Stimulated activated CD8-positive, alpha-beta memory T cell treated with anti-CD3 and anti-CD28 coated beads, Interleukin-2, amount 100 ng/mL, for 1 hour (primary cell): ENCODE results near the gene ZDHHC6.
A peak's percentile ranks its signal among the peaks of the same experiment; 100 is the strongest.
"Not testable (repeated sequence)": the region's sequence is repeated elsewhere in the genome, so short reads cannot be mapped to it uniquely, and the experiment has no call there.

Experiments
- DNase-seq, 2 donors: peaks; one replicate each; pipeline ENCODE4 v3.0.0-alpha.2; 2020; ENCODE audit warnings: low read depth in 2 of 2

ZDHHC6 gene, protein sequence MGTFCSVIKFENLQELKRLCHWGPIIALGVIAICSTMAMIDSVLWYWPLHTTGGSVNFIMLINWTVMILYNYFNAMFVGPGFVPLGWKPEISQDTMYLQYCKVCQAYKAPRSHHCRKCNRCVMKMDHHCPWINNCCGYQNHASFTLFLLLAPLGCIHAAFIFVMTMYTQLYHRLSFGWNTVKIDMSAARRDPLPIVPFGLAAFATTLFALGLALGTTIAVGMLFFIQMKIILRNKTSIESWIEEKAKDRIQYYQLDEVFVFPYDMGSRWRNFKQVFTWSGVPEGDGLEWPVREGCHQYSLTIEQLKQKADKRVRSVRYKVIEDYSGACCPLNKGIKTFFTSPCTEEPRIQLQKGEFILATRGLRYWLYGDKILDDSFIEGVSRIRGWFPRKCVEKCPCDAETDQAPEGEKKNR

DNA sequence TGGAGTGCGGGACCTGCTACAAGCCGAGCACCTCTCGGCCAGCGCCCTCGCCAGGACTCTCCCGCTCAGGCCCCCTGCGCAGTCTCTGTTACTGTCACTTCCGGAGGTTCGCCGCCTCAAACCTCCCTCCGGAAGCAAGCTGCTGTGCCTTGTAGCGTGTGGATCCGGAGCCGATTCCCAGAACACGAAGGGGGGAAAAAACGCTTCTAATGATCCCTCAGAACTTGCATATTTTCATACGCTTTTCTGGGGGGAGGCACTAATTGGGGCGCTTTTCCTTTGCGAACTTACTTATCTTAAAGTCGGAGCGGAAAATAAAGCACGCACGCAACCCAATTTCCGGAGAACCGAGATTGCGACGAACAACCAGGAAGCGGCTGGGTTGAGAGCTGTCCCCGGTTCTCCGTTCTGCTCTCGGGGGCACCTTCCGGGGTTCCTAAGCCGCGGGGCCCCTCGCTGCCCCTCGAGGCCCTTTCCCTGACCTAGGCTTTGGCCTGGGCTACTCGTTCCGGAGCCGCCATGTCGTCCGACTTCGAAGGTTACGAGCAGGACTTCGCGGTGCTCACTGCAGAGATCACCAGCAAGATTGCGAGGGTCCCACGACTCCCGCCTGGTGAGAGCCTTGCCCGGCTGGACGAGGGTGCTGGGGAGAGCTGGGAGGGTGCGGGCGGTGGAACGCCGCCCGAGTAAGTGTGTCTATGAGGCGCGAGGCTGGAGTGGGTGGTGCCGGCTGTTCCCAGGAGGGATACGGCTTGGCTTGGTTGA, at the start of gene ZDHHC6, which contains the start of gene VTI1A:
Gene ZDHHC6 (minus strand): TSS at position 60 of the 765 bp plus-strand sequence. CDS start 1,478 bp downstream, outside the sequence.
Gene VTI1A (plus strand): TSS at position 361 of the 765 bp plus-strand sequence. CDS start 159 bp downstream, at position 520.
- peak; percentile 63 to 69 for DNase-seq

DNA sequence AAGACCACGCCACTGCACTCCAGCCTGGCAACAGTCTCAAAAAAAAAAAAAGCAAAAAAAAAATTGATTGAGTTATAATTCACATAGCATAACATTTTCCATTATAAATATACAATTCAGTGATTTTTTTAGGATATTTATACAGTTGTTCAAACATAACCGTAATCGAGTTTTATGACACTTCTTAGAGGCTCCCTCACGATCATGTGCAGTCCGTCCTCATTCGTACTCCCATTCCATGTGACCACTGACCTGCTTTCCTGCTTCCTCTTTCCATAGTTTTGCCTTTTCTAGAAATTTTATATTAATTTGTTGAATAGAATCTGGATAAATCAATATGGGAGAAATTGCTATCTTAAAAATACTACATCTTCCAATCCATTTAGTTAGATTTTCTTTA, 46.0 kb upstream of the ZDHHC6 start:
- no peak for DNase-seq

DNA sequence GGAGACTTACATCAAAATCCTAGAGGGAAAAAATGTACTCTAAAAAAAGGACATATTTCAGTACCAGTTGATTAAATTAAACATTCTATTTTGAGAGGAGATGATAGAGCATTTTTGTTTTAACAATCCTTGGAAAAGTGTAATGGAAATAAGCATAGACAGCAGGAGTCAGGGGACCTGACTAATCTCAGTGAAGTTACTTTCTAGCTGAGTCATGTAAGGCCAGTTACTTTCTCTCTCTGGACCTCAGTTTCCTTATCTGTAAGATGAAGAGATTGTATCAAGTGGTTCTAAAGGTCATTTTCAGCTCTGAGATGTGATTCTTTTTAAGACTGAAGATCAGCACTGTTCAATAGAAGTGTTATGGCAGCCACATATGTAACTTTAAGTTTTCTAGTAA, 44.4 kb upstream of the ZDHHC6 start:
- DNase-seq, result no peak

DNA sequence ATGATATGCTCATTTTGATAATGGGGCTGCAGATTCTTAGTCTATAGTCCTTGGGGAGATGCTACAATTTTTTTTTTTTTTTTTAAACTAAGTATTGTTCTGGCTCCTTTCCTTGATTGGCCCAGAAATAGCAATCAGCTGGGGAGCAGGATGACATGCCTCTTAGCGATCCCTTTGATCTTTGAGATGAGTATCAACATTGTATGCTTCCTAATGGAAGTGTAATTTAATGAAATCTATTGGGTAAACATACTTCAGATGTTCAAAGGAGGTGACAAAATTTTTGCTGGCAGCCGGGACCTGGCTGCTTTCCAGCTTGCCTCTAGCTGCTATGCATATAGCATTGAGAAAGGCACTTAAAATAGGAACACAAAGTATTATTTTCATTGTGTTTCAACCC, 43.8 kb upstream of the ZDHHC6 start:
- DNase-seq, result no peak

DNA sequence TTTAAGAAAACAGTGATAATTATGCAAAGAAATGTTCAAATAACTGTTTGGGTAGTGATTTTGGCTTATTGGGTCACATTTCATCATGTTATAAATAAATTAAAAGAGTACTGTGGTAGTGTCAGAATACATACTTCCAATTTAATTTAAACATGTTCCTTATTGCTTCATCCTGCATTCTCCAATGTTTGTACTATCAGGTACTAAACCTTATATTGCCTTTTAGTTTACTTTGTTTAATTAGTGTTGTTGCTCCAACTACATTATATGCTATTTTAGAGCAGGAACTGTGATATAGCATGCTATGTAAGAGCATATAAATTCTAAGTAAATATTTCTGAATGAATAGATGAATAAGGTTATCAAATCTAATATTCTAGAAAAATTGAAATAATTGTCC, 41.2 kb upstream of the ZDHHC6 start:
- no peak for DNase-seq

DNA sequence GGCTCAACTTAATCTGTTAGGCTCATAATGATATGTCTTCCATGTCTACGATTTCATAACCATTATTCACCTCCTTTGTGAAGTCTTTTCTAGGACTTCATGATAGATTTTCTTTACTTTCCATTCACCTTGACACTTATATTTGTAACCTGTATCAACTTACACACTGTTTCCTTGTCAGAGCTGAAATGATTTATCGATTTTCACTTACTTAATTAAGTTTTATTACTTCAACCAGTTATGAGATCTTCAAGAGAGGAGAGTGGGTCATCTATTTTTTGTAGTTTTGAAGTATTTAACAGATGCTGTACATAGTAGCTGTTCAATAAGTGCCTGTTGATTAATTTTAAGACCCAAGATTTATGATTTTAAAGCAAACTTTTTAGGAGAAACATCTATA, 37.7 kb upstream of the ZDHHC6 start:
- DNase-seq, result no peak

DNA sequence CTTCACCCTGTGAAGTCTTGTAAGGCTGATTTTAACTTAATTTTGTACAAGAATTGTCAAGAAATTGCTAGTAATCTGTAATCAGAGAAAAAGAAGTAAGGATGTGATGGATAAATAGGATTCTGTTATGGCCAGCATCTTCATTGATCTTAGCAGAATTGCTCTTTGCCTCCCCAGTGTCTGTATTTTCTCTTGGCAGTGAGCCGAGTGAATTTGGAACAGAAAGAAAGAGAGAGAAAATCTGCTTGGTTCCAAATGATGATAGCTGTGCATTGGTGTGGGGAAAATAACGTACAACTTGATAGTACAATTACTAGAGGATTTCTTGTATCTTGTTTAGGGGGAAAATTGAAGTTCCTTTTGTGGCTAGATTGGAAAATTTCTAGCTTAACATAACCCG, 34.9 kb upstream of the ZDHHC6 start:
- no peak for DNase-seq

DNA sequence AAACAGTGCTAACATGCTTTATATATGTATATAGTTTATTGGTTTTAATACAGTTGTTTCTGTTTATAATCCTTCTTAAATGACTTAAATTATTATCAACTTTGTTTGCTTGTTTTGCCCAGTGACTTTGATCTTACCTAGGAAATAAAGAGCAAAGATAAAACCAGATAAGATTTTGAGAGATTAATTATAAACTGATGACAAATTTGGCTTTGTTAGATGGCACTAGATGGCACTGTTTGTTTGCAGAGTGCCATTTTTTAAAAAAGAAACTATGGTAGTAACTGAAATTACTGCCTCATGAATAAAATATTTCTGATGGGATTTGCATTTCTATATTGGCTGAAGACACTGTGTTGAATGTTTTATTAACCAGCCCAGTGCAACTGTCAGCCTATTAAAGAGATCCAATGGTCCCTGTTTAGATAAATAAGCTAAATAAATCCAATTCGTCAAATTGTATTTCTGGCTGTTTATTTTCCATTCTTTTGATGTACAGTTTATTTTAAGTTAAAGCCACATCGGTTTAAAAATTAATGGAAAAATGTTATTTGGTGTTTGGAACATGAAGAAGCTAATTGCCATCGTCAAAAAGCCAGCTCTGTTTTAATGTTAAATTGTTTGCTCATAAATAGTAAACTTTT, 29.0 kb upstream of the ZDHHC6 start:
- no peak for DNase-seq

DNA sequence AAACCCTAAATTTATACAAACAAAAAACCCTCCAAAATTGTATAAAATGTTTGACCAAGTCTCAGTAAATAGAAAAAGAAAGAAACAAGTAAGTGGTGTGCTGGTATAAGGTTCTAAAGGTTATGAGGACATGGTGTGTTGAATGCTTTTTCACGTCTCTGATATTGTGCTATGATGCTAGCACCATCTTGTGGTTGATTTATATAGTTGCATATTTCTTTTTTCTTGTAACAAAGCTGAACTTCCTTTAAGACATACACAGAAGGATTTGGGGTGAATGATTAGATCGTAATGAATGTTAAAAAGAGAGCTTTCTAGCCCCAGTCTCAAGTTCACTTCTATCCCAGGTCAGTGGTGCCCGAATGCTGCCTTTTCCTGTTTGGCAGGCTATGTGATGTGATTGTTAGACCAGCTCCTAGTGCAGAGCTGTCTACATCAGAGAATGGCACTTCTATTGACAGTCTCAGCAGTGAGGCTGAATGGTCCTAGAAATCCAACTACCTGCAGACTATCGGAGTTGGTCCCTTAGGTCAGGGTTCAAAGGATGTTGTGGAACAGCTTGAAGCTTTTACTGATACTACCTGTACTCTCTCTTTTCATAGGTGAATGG, 25.3 kb upstream of the ZDHHC6 start:
- DNase-seq, result no peak

DNA sequence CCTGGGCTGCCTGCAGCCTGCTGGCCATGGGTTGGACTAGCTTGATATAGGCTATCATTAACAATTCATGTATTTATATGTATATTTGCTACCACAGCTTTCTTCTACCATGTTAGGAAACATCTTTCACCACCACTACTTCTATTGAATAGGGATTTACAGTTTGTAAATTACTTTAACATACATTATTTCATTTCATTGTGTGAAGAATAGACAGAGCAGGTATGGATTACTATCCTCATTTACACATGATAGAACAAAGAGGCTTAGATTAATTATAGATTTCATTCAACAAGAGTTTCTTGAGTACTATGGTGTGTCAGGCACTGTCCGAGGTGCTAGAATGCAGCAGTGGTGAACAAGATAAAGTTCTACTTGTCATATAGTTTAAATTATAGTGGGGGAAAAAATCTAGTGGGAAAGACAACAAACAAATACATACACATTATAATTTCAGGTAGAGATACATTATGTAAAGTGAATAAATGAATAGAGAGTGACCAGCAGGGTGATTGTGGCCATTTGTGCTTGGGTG, 20.9 kb upstream of the ZDHHC6 start:
- DNase-seq, result no peak

DNA sequence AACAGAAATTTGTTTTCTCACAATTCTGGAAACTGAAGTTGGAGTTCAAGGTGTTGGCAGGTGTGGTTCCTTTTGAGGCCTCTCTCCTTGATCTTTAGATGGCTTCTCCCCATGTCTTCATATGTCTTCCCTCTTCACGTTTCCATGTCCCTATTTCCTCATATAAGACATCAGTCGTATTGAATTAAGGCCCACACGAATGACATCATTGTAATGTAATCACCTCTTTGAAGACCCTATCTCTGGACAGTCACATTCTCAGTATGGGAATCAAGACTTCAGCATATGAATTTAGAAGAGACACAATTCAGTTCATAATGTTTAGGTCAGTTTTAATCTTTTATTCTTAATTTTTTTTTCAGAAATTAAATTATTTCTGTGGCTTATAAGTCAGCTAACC, 20.1 kb upstream of the ZDHHC6 start:
- DNase-seq, result no peak

DNA sequence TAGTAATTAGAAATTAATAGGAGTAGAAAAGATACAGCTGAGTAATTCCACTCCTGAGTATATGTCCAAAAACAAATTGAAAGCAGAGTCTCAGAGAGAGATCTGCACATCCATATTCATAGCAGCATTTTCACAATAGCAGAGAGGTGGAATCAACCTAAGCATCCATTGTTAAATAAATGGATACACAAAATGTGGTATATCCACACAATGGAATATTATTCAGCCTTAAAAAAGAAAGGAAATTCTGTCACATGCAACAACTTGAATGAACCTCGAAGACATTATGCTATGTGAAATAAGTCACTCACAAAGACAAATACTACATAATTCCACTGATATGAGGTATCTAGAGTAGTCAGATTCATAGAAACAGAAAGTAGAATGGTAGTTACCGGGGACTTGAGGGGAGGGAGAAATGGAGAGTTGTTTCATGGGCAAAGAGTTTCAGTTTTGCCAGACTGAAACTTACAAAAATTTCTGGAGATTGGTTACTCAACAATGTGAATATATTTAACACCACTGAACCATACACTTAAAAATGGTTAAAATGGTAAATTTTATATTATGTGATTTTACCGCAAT, 18.7 kb upstream of the ZDHHC6 start:
- no peak for DNase-seq

DNA sequence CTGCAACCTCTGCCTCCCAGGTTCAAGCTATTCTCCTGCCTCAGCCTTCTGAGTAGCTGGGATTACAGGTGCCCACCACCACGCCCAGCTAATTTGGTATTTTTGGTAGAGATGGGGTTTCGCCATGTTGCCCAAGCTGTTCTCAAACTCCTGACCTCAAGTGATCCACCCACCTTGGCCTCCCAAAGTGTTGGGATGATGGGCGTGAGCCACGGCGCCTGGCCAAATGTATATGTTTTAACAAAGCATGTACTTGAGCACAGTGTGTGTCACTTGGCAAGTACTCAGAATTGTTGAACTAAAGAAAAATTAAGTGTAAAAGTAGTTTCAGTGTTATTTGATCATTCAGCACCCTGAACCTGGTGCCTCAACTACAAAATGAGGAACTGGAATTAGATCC, 17.4 kb upstream of the ZDHHC6 start:
- DNase-seq, result not testable (repeated sequence)

DNA sequence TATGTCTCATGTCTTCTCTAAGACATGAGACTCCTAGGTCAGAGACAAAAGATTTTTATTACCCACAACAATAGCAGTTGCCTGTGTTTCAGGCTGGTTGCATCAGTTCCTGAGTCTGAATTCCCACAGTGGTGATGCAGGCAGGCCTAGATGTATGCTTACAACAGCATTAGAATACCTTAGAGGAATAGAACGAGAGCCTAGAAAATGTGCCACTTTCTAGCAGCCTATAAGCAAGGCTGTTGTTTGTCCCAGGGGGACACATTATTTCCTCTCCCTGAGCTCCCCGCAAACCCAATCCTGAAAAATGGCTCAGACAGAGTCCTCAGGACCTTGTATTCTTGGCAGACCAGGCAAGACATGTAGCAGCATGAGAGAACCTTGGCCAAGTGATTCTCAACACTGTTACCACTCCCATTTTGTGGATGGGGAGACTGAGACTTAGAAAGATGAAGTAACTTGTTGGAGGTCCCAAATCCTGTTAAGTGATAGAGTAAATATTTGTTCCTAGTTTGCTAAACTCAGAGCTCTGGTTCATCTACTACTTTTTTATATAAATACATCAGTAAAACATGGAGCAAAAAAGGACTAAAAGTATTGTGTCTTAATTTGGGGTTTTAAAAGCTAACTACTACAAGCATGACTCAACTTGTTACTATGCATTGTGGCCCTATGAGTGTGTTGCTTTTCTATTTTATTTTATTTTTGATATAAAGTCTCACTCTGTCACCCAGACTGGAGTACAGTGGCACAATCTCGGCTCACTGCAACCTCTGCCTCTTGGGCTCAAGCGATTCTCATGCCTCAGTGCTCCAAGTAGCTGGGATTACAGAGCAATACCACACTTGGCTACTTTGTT, 14.5 kb upstream of the ZDHHC6 start:
- no peak for DNase-seq

DNA sequence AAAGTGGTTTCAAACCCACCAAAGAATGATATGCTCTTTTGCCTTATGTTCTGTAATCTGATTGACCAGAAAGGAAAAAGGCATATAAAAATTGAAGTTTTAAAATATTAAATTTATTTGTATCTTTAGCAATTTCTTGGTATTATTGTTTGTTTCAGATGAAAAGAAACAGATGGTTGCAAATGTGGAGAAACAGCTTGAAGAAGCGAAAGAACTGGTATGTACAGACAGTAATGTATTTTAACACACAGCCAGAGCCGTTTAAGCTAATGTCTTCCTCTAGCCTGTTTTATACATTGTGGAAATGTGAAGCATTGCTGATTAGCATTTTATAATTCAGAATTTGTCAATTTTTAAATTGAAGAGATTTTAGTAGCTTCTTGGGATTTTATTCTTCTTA, 13.7 kb upstream of the ZDHHC6 start:
- no peak for DNase-seq

DNA sequence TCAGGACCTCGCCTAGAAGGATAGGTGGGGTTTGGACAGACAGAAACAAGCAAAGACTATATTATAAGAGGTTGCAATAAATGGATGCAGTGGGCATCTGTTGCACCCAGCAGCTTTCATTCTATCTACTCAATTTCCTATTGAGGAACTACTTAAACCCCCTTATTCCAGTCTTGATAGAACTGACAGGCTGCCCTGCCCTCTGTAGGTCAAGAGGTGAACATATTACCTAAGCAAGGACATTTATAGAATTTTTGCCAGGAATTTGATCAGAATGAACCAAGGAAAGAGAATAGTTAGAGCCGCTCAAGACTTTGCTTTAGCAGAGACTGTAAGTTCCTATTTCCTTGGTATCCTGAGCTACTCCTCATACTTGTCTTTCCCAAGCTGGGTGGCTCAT, 9.8 kb upstream of the ZDHHC6 start:
- DNase-seq, result no peak

DNA sequence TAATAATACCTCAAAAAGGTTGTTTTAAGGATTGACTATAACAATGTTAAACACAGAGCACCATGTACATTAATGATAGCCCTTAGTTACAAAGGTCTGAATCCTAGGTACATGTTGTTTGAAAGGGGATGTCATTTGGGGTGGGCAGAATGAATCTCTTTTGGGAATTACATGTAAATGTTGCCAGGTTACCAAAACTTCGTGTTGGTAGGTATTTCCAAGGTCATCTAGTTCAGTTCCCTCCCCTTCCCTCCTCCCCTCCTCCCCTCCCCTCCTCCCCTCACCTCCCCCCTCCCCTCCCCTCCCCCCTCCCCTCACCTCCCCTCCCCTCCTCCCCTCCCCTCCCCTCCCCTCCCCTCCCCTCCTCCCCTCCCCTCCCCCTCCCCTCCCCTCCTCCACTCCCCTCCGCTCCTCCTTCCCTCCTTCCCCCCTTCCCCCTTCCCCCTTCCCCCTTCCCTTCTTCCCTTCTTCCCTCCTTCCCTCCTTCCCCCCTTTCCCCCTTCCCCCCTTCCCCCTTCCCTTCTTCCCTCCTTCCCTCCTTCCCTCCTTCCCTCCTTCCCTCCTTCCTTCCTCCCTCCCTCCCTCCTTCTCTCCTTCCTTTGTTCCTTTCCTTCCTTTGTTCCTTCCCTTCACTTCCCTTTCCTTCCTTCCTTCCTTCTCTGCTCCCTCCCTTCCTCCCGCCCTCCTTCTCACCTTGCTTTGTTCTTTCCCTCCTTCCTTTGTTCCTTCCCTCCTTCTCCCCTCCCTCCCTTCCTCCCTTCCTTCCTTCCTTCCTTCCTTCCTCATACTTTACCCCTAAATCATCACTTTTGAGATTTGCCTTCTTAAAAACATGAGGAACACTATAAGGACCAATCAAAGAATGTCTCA, 8.4 kb upstream of the ZDHHC6 start:
- DNase-seq, result no peak

DNA sequence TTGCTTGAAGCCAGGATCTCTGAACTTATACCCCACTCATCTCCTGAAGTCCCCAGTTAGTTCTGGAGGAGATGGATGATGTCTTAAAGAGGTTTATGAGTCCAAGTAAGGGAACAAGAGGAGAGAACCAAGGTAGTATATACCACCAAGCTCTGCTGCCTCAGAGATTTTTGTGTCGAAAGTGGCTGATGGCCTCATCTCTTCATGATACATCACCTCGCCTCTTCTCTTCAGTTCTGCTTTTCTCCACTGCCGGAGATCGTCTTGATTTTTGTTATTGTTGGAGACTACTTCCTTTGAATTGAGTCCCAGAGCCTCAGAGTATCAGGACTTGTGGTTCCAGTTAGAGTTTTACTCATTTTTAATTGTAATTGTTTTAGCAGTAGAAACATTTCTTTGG, 2.2 kb upstream of the ZDHHC6 start:
- no peak for DNase-seq

DNA sequence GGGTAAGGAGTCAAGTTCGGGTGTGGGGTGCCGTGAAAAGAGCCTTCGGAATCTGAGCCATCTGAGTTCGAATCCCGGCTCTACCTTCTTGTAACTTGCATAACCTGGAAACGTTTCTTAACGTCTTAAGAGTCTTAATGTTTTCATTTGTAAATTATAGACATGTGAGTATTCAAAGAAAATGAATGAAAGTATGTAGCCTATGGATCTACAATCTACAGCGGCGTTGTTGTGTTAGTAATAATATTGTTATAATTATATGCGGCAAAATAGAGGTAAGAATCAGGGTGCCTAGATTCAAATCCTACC, 860 bp upstream of the ZDHHC6 start:
- no peak for DNase-seq
